HG03103 (cell line): ENCODE data around the gene DUSP22.
A peak's percentile ranks its signal among the peaks of the same experiment; 100 is the strongest.
"Not testable (repeated sequence)": the region's sequence is repeated elsewhere in the genome, so short reads cannot be mapped to it uniquely, and the experiment has no call there.

Experiments used
- ATAC-seq: cut with Tn5 transposase; IDR thresholded peaks from one replicate; pipeline ENCODE4 v1.9.1; 2021; ENCODE audit warnings: low read depth; ENCODE audit not compliant: unreplicated experiment

The DUSP22 gene

DNA sequence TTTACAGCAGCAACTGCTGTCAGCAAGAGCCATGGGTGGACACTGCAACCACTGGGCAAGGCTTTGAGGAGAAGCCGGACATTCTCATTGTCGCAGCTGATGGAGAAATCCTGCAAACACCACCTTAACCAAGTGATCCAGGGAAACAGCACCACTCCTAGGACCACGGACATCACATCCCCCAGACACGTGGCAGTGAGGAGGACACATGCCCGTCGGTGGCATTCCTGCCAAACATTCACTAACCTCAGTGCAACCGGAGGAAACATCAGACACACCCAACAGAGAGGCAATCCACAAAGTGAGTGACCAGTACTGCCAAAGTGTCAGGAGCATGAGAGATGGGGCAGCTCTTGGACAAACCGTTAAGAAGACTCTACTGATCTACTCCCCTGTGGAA lies 82.7 kb downstream of the DUSP22 start:
- ATAC-seq: no peak

DNA sequence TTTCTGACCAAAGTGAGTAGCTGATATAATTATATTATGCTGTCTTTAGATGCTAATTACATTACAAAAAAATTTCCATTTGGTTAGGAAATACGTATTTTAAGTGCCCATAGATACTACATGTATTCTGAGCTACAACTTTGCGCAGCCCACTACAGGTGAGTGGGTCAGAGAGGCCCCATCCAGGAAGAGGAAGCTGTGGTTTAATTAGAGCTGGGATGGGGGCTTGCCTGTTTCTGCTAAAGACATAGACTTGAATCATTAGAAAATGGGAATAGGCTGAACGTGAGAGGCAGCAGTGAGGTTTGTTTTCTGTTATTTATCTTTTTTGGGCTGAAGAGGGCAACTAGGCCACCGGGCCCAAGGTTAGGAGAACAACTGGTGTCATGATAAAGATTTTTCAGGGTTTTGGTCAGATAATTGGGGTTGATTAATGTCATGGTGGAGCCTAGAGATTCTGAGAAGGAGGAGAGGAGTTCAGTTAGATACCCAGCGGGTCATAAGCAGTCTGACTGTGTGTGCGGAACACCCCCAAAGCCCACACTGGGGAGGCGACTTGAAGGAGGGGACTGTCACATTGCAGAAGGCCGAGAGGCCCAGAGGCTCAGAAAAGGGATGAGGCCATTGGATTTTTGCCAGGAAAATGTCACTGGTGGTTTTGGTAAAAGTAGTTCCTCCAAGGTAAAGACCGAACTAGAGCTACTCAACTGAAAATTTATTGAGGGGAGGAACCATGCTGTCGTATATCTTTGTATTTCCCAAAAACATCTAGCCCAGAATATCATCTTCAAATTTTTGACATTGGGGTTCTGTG lies 84.7 kb downstream of the DUSP22 start:
- no peak for ATAC-seq

DNA sequence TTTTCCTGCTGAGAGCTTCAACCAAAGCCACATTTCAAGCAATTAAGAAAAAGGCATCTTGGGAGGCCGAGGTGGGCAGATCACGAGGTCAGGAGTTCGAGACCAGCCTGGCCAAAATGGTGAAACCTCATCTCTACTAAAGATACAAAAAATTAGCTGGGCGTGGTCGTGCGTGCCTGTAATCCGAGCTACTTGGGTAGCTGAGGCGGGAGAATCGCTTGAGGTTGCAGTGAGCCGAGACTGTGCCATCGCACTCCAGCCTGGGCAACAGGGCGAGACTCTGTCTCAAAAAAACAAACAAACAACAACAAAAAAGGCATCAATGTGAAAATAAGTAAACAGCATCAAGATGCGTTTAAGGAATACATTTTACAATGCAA lies 85.3 kb downstream of the DUSP22 start:
- not testable (repeated sequence) for ATAC-seq

DNA sequence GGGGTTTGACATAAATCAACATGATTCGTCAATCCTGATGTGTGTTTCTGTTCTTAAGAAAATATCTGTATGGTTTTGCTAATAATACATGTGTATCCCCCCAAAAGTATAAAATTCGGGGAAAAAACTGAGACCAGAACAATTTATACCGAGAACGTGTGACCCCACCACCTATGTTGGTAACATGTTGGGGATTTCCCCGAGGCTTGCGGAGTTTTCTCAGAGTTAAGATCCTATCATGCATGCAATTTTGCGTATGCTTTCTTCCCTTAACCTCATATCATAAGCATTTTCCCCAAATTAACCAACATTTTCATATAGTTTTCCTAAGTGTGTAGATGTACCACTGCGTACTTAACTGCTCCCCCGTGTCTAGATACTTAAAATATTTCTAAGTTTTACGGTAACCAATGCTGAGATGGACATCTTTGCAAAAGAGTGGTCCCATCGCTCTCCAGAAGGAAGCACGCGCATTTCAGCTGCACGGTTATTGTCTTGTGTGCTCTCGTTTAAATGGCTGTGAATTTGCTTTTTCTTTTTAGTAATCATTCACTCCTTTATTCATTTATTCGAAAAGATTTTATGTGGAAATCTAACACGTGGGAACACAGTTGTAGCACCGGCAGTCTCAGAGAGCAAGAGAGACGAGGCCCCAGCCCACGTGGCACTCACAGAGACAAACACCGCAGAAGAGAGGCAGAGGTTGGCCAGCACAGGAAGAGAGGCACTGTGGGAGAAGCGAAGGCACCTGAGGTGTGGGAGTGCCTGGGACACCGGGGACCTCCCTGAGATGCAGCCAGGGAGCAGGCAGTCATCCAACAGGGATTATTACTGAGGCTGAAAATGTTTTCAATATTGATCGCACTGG lies 86.0 kb downstream of the DUSP22 start:
- no peak for ATAC-seq

DNA sequence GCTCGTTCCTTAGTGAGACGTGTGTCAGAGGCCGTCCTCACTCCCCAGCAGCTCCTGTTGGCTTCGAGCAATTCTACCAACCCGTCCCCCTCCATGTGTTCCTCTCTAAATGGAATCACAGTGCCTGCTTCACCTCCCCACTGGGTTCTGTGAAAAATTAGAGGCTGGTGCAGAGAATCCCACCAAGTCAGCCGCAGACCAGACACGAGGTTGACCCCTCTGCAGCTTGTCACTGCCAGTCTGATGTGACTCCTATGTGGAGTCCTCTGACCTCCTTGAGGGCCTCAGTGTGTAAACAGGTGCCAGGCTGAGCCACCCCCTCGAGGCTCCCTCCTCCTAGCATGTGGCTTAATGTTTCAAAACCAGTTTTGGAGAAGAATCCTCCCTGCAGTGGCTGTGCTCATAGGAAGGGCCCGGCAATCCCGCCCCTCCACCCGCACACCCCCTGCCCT lies 86.7 kb downstream of the DUSP22 start:
- ATAC-seq: peak; percentile 2

DNA sequence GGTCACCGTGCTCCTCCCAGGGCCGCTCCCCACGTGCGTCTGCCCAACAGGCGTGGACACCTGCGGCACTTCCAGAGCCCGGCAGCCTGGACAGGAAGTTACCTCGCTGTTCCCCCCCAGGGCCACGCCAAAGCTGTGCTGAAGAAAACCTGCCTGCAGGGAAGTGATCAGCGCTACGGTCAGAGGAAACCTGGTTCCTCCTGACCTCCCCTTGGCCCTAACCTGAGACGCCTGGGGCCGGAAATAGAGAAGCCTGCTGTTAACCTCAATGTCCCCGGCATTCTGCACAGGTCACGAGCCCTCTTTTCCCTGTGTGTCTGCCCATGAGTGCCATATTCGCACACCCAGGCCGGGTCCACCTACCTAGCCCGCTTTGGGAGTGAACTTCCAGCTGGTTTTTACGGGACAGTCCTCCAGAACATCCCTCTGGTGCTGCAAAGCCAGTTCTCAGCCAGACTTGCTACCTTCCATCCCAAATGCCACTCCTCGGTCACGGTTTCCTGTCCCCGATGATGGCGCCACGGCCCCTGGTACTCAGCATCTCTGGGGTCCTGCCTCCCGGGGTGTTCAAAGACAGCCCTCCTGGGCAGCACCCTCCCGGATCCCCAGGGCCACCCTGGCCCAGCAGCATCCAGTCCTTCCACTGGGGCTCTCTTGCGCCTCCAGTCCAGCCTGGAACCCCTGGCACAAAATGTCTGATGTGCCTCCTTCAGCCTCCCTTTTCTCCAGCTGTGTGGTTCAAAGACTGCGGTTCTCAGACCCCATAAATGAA lies 87.3 kb downstream of the DUSP22 start:
- peak; percentile 60 for ATAC-seq

DNA sequence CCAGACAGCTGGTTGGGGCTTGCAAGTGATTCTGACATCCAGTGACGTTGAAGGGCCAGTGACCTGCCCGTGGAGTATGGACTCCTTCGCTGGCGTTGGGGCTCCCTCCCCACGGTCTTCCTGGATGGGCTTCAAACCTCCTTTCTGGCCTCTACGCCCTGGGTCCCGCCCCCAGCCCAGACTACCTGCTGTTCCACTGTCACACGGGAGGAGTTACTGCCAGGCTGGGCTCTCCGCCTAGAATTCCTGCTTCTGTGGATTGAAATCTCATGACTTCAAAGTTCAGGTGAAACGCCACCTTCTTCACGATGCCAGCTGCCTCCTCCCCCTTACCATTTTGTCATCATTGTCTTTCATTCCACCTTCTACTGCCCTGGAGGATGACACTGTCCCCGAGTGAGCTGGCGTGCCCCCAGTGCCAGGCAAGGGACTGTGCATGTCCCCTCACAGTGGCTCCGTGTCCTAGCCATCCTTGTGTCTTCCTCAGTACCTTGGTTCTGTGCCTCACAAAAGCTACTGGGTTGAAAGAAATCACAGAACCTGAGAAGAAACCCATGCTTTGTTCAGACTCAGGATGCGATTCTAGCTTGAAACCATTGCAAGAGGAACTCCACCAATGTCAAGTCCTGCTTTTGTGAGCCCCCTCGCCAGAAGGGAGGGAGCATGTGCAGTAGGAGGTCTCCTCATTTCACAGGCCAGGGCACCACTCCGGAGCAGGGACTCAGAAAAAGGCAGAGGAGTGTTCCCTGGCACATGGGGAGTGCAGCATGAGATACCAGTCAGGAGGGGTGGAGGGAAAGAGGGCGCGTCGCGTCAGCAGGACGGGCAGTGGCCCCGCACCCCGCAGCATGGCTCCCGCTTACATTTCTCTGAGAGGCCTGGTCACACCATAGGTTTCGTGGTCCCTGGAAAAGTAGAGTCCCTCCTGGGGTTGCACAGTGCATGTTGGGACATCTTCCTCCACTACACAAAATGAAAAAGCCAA lies 88.2 kb downstream of the DUSP22 start:
- no peak for ATAC-seq

DNA sequence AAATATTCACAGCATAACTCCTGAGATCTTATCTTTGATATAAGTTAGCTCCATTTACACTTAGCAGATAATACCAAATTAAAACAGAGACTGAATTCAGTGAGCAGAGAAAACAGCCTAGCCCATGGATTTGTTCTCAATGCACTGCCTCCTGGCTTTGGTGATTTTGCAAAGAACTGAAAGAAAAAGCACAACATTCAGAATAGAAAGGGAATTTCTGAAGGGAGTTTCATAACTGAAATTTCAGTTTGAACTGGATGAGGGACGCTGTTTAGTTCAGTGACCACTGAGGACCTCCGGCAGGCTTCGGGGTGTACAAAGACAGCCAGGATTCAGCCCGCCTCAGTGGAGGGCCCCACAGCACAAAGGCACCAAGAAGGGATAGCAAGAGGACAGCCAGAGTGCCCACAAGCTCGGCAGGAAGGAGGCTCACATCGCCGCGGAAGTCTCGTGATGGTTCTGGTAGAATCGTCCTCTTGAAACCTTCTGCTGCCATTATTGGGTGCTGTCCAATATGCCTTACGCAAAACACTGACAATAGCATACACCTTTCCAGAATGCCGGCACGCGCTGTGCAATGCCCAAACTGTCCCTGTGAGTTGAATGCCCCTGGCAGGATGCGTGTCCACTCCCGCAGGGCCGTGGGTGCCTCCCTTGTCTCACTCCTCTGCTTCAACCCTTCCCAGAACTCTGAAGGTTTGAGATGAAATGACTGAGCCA lies 89.6 kb downstream of the DUSP22 start:
- ATAC-seq: no peak

DNA sequence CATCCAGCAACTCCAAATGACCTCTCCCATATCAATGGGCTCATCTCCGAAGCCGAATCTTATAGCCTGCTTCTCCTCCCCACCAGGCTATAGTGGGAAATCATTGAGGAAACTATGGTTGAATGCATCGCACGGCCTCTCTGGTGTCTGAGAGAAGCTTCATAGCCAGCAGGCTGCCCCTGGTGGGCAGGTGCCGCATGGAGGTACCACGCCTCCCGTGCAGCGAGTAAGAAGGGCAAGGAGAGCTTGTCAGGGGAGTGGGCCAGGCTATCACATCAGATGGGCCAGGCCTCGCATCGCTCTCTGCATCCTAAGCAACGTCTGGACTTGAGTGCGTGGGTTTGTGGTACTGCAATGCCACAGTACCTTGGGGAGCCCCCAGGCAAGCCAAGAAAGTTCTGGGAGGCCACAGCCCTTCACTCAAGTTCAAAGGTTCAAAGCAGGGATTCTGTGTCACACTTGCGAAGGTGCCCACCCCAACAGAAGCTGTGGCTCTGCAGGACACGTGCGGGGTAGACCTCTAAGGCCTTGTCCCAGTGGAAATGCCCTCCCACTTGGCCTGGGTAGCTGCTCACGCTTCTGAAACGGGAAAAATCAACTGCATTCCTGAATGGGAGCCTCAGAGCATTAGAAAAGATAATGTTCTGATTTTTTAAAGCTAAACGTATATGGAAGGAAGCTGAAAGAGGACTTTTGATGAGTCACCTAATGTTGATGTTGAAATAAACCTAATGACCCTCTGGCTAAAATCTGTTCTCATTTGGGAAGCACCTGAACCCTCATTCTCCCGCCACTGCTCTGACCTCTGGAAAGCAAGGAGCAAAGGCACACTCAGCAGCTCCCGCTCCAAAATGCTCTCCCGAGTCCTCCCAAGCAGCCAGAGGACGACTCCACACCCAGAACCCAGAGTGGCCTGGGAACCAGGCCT lies 90.9 kb downstream of the DUSP22 start:
- no peak for ATAC-seq

DNA sequence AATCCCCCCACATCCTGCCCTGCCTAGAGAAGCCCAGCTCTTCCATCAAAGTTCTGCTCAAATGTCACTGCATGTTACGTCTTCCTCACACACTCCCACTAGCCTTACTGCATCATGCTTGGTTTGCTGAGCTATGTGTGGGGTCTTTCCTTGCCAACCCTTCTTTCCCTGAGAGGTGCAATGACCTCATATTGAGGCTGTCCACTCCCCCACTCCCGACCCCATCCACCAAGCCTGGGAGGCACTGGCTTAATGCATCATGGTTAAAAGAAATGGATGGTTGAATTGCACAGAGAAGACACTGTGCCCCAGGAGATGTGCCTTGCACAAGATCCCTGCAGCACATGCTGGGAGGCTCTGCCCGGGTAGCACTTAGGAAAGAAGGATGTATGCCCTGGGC lies 91.6 kb downstream of the DUSP22 start:
- no peak for ATAC-seq

DNA sequence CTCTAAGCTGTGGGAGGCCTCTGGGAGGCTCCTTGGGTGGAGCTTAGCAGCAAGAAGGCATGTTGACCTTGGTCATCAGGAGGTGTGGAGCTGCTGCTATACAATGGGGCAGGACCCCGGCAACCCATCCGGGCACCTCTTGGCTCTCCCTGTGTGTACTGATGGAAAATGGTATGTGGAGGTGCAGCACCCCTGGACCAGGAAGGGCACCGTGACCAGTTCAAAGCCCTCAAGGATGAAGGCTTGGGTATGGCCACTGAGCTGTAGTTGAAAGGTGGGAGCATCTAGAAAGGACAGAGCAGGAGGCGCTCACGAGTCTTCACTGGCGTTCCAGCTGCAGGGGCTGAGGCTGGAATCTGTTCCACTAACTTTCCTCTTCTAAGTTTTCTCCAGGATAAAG lies 92.6 kb downstream of the DUSP22 start:
- ATAC-seq: no peak

DNA sequence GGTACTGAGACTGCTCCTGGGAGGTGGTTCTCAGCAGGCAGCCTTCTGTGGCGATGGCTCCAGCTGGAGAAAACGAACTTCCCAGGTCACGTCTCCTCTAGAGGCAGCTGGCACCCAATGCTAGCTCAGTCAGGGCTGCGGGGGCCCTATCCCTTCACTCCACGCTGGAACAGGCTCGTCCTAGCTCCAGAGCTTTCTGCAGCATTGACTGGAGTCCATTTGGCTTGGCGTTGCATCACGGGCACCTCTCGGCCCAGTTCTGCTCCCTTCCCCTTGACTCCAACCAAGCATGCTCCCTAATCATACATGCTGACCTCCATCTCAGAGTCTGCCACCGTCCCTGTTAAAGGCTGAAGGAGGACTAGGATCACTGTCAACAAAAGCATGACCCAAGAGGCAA lies 93.3 kb downstream of the DUSP22 start:
- no peak for ATAC-seq

DNA sequence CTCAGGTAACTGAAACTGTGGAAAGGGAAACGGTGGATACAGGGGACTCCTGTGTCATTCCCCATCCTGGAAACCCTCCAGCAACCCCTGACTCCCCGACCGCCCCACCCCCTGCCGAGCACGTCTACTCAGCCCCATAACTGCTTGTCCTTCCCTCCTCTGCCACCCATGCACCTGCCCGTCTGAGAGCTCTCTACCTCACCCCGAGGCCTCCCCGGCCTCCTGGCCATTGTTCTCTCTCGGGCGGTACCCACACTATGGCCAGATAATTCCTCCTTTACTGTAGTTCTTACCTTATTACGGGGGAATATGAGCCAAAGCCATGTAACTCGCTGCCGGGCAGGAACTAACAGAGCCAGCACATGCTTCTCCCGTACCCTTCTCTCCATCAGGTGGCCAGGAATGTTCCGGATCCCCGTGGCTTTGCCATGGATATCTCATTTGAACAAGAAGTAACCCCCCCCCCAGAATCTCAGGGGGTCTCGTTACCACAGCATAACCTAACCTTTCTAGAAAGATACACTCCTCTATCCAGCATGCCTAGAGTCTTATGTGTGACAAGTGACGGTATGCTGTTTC lies 94.5 kb downstream of the DUSP22 start:
- no peak for ATAC-seq

DNA sequence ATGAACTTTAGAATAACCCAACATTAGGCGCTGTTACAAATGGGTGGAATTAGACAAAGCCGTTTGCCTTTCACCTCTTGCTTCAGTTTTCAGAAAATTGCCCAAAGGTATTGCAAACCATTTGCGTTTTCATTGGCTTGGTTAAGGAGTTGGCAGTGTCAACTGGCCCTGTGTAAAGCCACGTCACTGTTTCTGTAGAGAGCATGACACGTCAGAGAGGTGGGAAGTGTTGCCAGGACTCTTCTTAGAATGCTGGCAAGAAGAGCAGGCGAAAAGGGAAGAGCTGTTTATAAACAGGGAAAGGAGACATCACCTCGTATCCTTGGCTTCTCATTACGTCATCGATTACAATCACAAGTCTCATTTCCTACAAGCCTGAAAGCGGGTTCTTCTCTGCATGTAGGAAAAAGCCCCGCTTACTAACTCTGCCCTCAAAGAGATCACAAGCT lies 95.0 kb downstream of the DUSP22 start:
- no peak for ATAC-seq

DNA sequence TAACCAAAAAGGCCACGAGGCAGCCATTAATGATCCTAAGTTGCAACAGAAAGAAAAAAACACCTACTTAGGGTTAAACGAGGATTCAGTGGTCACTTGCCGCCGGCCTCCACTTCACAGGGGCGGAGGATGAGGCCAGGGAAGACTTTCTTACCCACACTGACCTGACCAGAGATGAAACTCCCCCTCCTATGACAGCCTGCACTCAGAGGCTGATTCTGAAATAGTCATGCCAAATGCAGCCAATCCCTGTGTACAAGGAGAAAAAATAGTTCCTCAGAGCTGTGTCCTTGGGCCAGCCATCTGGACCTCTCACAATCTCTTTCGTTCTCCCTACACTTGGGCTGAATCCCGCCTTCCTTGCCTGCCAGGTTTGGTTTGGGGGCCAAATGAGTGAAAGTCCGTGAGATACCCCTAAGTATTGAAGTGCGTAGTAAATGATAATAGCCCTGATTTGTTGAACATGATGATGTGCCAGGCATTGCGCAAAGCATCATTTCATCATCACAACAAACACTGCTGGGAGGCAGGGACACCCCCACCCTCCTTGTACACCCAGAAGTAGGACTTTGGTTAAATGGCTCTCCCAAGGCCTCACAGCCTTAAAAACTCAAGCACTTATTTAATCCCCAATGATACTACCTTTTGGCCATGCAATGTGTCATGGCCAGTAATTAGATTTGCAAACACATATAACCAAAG lies 96.1 kb downstream of the DUSP22 start:
- ATAC-seq: no peak

DNA sequence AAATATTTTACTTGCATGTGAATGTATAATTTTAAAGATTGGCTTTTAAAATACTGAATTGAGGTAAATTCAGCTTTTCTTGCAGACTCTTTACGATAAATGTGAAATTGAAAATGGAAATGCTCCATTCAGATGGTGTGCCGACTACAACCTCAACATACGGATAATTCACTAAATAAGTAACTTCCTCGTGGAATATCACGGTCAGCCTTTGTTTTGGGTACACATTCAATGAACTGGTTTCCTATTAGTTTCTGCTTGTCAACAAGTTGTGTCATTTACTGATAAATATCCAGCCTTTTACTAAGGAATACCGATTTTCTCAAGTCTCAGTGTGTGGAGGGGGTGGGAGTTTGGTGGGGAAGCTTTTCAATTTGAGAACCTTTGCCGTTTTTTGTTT lies 96.9 kb downstream of the DUSP22 start:
- no peak for ATAC-seq

DNA sequence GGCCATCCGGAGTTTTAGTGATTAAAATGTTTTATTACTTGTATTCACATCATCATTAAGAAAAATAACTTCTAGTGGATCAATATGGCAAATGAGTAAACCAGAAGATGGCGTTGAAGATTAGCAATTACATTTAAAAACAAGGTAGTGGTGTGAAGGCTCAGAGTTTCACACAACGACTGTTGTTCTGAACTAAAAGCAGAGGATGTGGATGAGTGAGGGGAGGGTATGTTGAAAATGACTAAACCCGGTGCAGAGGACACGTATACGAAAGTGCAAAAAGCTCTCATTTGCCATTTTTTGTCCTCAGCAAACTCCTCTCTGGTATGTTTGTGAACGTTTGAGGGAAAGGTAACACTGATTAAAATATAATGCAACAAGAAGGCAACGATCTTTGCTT lies 97.3 kb downstream of the DUSP22 start:
- no peak for ATAC-seq
